Measurements from ENCODE around the gene TCEANC2.

The TCEANC2 gene

GRCh38 chr1:54137534-54138061 lies 84.2 kb downstream of the TCEANC2 start:
- no peak for DNase-seq

- DNase-seq, result no peak
These were observed 85.6 kb downstream of the TCEANC2 start for GRCh38 chr1:54138994-54139393.

GRCh38 chr1:54139711-54140110 lies 86.3 kb downstream of the TCEANC2 start:
- DNase-seq, result no peak

- no peak for DNase-seq
These were observed 88.9 kb downstream of the TCEANC2 start for GRCh38 chr1:54142146-54142900.

- DNase-seq, result no peak
These were observed 91.0 kb downstream of the TCEANC2 start for GRCh38 chr1:54144366-54144765.

GRCh38 chr1:54149734-54150133 lies 96.3 kb downstream of the TCEANC2 start:
- no peak for DNase-seq

GRCh38 chr1:54151013-54151412 lies 97.6 kb downstream of the TCEANC2 start:
- DNase-seq, result no peak

GRCh38 chr1:54152696-54153095 lies 99.3 kb downstream of the TCEANC2 start, which contains the start of gene CDCP2:
TSS of gene CDCP2 (minus strand) at chr1:54153000. CDS start at chr1:54152922, 78 bp downstream.
- DNase-seq, result no peak

- DNase-seq, result no peak
These were observed 100.4 kb downstream of the TCEANC2 start for GRCh38 chr1:54153535-54154439.
